Glomerular endothelial cell (primary cell): ENCODE results near the gene GNA15. TPM values are rescaled to one million over a fixed set of nuclear protein-coding genes. Genes with fewer than 3 reads are reported as not detected.

Experiments used
- DNase-seq: peaks from one replicate; pipeline ENCODE4 v3.0.0-alpha.2; 2011; ENCODE audit warnings: low read depth, low spot score; ENCODE audit errors: extremely low read depth
- total RNA-seq: library from RNA; depleted of rRNA; stranded (reverse); fragments of >200 nt; gene quantifications from 2 replicates; pipeline ENCODE4 v1.2.3, GENCODE V29; 2015

Gene GNA15
- total RNA-seq, 1 donor from 2014 or later: 0.06 TPM

DNA sequence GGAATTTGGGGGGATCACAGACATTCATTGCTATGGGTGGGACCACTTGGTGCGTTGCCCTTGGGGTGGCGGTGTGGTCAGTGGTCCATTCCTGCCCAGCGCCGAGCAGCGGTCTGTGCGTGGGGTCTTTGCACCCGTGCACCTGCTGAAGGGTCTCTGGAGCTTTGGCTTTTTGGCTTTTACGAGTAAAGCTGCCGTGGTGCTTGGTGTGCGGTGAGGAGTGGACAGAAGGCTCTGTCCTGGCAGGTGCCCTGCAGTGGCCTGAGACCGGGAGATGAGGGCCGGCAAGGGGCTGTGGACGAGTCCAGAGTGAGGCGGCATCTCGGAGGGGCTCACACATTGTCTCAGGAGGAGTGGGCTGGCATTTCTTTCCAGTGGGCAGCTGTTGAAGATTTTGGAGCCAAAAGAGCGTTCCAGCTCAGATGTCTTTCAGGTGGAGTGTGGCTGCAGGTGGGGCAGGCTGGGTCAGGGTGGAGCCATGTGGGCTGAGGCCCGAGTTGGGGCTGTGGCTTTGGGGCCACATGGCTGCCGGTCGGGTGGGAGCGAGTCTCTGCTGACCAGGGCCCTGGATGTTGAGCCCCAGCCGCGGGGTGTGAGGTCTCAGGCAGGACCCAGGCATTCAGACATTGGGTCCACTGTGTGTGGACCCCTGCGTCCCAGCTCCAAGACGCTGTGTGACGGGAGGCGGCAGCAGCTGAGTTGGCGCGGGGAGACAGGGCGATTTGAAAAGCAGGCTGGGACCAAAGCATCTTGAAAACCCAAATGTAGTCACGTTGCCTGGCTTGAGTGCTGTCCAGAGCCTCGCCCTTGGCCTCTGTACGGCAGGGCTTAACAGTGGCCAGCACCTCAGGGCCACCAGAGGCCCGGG, 30.0 kb upstream of the GNA15 start:
- no peak for DNase-seq

DNA sequence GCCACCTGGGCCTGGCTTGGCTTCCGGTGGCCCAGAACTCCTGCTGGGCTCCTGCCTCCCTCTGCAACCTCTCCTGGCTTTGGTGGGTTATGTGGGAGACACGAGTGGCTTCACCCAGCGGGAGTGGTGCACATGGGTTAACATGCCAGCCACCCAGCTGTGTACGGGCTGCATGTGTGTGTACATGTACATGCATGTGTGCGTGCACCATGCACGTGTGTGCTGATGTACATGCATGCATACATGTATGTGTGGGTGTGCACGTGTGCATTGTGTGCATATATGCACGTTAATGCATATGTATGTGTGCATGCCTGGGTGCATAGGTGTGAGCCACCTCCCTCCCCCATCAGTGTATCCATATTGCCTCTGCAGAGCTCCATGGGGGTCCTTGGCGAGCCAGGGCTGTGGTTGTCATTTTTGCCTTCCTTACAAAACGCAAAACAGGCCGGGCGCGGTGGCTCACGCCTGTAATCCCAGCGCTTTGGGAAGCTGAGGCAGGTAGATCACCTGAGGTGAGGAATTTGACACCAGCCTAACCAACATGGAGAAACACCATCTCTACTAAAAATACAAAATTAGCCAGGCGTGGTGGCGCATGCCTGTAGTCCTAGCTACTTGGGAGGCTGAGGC, 29.2 kb upstream of the GNA15 start:
- DNase-seq: no peak

GRCh38 chr19:3107658-3108057, 28.2 kb upstream of the GNA15 start:
- no peak for DNase-seq

- DNase-seq: no peak
Observed at GRCh38 chr19:3108775-3109174, 27.1 kb upstream of the GNA15 start.

DNA sequence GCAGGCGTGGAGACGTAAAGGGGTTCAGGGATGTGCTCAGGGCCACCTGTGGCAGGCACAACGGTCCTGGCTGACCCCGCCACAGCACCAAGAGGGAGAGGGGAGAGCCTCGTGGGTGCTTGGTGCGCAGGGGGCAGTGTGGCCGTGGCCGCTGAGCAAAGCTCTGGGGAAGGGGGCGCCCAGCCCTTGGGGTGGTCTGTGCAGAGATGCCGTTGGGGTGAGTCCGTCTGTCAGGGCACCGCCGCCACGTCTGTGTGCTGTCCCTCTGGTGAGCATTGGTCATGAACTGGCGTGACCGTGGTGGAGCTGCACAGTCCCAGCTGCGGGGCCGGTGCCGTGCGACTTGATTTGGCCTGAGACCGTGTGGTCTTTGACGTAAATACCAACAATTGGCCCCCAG, 26.3 kb upstream of the GNA15 start:
- no peak for DNase-seq

GRCh38 chr19:3110126-3110825, 25.6 kb upstream of the GNA15 start:
- DNase-seq: no peak

- no peak for DNase-seq
Observed at GRCh38 chr19:3111586-3112247, 24.1 kb upstream of the GNA15 start.

DNA sequence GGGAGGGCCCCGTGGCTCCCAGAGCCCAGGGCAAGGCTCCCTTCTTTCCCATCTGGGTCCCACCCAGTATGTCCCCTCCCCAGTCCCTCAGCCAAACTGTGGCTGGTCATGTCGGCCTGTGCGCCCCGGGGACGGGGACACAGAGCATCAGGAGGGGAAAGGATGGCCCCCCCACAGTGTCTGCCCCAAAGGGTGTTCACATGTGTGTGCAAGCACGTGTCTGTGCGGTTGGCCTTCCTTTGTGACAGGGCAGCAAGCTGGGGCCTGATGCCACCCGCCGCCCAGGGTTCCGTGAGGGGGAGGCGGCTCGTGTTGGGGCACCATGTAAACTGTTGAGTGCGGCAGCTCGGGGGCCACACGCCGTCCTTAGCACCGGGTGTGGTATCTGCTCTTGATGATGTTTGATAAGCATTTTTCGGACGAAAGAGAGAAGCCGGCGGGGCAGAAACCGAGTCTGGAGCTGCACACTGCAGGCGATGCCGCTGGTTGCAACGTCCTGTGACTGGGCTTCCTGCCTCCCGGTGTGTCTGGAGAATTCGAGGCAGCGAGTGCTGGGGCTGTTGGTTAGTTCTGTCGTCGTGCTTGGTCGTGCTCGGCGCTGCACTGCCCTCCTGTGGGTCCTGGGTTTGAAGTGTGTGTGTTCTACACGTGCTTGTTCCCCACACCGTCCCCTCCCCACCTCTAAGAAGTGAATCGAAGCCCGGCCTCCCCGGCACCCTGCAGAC, 23.3 kb upstream of the GNA15 start:
- DNase-seq: no peak

- no peak for DNase-seq
Observed at GRCh38 chr19:3113100-3114017, 22.5 kb upstream of the GNA15 start.

DNA sequence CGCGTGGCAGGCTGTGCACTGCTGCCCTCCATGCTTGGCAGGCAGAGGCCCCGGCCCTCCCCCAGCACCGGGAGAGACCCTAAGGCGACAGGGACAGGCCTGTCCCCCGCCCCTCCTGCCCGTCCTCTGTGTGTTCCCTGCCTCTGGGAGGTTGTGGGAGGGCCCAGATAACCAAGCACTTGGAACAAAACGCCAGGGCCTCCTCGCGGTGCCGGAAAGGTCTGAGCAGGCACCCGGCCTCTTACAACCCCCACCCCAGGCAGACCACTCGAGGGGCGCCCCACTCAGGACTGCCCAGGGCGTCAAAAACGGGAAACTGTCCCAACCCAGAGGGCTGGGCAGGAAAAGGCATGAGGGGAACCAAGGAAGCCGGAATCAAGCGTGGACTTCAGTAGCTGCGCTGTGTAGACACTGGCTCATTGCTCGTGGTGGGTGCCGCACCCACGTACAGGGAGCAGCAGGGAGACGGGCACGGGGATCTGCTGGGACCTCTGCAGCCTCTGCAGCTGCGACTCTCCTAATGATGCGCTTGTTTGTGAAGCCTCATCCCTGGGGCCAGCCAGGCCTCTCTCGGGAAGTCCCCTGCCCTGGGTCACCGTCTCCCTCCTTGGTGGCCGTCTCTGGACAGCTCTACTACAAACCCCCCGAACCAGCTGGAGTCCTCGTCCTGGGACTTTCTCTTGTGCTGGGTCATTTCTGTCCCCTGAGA, 21.7 kb upstream of the GNA15 start:
- no peak for DNase-seq

- DNase-seq: no peak
Observed at GRCh38 chr19:3114811-3115210, 21.0 kb upstream of the GNA15 start.

DNA sequence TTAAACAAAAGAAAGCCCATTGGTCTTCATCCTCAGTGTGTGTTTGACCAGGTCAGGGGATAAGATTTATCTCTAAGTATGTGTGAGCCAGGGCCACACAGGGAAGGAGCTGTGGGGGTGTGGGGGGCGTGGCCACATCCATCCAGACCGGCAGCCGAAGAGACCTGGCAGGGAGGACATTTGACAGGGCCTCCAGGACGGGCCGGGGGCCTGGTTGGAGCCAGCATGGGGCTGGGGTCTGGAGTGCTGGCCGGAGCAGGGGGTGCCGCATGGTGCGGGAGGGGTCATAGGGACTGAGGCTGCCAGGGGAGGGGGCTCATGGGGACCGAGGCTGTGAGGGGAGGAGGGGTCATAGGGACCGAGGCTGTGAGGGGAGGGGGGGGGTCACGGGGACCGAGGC, 20.4 kb upstream of the GNA15 start:
- no peak for DNase-seq

- no peak for DNase-seq
Observed at GRCh38 chr19:3115916-3116602, 19.8 kb upstream of the GNA15 start.

GRCh38 chr19:3116621-3117020, 19.2 kb upstream of the GNA15 start:
- DNase-seq: no peak

- no peak for DNase-seq
Observed at GRCh38 chr19:3117716-3118115, 18.1 kb upstream of the GNA15 start.

DNA sequence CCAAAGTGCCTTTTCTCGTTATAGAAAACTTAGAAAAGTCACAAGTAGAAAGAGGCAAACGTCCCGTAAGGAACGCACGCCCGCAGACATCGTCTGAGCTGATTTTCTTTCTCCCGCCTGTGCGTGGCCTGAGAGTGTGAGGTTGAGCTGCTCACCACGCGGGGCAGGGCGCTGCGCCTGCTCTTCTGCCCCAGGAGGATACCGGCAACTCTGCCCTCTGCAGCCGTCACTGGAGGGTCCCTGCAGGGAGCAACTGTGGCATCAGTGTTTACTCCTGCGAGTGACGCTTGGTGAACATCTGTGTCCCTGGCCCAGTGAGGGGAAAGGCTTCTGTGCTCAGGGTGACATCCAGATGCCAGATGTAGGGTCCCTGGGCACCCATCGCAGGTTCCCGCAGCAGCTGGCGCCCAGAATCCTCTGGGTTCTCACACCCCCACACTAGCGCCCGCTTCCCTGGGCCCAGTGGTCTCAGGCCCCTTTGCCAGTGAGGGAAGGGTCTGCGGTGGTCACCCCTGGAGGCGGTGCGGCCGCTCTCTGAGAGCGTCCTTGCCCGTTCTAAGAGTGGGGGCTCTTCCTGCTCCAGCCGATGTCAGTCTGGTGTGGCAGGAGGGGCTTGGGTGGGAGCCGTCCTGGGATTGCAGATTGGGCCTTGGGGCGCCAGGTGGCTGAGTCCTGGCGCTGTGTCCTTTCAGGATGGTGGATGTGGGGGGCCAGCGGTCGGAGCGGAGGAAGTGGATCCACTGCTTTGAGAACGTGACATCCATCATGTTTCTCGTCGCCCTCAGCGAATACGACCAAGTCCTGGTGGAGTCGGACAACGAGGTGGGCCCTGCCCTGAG, 17.4 kb upstream of the GNA15 start:
- no peak for DNase-seq

GRCh38 chr19:3119071-3119595, 16.7 kb upstream of the GNA15 start:
- DNase-seq: no peak
